ENCODE measurements around the gene GOLGA8M.
"Not testable (repeated sequence)": the region's sequence is repeated elsewhere in the genome, so short reads cannot be mapped to it uniquely, and the experiment has no call there.

The GOLGA8M gene, protein sequence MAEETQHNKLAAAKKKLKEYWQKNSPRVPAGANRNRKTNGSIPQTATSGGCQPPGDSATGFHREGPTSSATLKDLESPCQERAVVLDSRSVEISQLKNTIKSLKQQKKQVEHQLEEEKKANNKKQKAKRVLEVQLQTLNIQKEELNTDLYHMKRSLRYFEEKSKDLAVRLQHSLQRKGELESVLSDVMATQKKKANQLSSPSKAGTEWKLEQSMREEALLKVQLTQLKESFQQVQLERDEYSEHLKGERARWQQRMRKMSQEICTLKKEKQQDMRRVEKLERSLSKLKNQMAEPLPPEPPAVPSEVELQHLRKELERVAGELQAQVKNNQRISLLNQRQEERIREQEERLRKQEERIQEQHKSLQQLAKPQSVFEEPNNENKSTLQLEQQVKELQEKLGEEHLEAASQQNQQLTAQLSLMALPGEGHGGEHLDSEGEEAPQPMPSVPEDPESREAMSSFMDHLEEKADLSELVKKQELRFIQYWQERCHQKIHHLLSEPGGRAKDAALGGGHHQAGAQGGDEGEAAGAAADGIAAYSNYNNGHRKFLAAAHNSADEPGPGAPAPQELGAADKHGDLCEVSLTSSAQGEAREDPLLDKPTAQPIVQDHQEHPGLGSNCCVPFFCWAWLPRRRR

DNA sequence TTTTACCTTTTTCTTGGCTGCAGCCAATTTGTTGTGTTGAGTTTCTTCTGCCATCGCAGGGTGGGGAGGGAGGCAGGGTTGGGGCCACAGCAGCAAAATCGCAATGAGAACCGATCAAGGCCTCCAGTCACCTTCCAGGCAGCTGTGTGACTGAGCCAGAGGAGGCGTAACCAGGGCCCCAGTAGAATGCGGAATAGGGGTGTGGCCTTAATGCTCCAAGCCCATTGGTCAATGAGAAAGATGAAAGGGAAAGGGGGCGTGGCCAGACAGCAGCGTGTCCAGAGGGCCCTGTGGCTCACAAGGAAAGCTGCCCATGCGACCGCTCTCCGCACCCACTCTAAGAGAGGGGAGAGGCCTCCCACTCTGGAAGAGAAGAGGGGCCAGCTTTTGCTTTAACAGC is at the start of gene GOLGA8M:
TSS of gene GOLGA8M (minus strand) at position 152 of the 400 bp plus-strand sequence. CDS start at position 54, 98 bp downstream.
- POLR2A ChIA-PET; H3K4me3 ChIP-seq (ENCODE audit: low read depth, low read length); CTCF ChIA-PET; DNase-seq (ENCODE audit: low read depth, low spot score): not testable (repeated sequence)

DNA sequence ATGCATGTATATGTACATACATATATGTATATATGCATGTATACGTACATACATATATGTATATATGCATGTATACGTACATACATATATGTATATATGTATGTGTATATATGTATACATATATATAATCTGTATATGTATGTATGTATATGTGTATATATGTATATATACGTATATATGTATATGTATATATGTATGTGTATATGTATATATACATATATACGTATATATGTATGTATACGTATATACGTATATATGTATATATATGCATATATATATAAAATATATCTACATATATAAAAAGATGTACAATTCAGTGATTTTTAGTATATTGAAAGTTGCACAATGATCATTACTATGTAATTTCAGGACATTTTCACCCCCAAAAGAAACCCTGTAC is 30.7 kb upstream of the GOLGA8M start:
- DNase-seq (ENCODE audit: low read depth, low spot score); H3K4me3 ChIP-seq (ENCODE audit: low read depth, low read length); POLR2A ChIA-PET; CTCF ChIA-PET: not testable (repeated sequence)

GRCh38 chr15:28738590-28739292 is 26.5 kb upstream of the GOLGA8M start:
- DNase-seq (ENCODE audit: low read depth, low spot score); POLR2A ChIA-PET; CTCF ChIA-PET: not testable (repeated sequence)
- H3K4me3 ChIP-seq (ENCODE audit: low read depth, low read length): peak overlapping the region; percentile 42

DNA sequence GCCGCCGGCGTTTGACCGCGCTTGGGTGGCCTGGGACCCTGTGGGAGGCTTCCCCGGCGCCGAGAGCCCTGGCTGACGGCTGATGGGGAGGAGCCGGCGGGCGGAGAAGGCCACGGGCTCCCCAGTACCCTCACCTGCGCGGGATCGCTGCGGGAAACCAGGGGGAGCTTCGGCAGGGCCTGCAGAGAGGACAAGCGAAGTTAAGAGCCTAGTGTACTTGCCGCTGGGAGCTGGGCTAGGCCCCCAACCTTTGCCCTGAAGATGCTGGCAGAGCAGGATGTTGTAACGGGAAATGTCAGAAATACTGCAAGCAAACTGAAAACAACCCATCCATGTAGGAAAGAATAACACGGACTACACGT is 26.0 kb upstream of the GOLGA8M start:
- DNase-seq (ENCODE audit: low read depth, low spot score); POLR2A ChIA-PET; CTCF ChIA-PET: not testable (repeated sequence)
- peak overlapping the region; percentile 42 for H3K4me3 ChIP-seq (ENCODE audit: low read depth, low read length)

DNA sequence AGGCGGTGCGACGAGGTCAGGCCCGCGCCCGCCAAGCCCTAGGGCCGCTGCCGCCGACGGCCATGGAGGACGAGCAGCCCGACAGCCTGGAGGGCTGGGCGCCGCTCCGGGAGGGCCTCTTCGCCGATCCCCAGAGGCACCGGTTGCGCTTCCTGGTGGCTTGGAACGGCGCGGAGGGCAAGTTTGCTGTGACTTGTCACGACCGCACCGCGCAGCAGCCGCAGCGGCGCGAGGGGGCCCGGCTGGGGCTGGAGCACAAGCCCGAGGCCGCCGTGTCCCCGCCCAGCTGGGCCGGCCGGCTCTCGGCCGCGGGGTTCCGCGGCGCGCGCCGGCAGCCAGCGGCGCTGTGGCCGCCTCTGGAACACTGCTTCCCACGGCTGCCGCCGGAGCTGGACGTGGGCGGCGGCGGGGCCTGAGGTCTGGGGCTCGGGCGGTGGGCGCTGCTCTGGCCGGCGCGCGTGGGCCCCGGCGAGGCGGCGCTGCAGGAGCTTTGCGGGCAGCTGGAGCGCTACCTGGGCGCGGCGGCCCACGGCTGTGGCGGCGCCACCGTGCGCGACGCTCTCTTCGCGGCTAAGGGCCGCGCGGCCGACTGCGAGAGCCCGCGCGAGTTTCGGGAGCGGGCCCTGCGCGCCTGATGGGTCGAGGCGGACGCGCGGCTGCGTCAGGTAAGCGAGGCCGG is 25.4 kb upstream of the GOLGA8M start:
- DNase-seq (ENCODE audit: low read depth, low spot score); CTCF ChIA-PET; POLR2A ChIA-PET: not testable (repeated sequence)
- peak overlapping the region; percentile 48 for H3K4me3 ChIP-seq (ENCODE audit: low read depth, low read length)

DNA sequence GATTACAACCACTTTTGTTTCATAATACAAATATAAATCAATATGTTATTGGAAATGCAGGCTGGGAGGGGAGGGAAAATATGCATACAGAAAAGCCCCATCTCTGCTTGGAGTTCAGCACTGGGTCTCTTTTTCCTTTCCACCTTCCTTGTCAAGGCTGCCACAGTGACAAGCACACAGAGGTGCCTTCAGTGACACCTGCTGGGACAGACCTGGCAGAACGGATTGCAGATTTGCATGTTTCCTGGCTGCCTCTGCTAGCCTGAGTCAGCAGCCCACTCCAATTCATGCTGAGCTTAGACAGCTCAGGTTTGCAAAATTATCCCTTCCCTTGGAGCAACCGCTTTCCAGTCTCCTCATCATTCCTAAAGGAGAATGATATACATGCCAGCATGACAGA is 15.8 kb upstream of the GOLGA8M start:
- H3K4me3 ChIP-seq (ENCODE audit: low read depth, low read length); DNase-seq (ENCODE audit: low read depth, low spot score); CTCF ChIA-PET; POLR2A ChIA-PET: not testable (repeated sequence)

DNA sequence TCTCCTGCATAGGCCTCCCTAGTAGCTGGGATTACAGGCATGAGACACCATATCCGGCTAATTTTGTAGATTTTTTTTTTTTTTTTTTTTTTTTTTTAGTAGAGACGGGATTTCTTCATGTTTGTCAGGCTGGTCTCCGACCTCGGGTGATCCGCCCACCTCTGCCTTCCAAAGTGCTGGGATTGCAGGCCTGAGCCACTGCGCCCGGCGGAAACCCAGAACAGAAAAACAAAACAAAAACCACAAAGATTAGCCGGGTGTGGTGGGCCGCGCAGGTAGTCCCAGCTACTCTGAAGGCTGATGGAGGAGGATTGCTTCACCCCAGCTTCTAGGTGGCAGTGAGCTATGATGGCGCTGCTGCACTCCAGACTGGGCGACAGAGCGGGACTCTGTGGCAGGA is 14.8 kb upstream of the GOLGA8M start:
- DNase-seq (ENCODE audit: low read depth, low spot score); POLR2A ChIA-PET; CTCF ChIA-PET; H3K4me3 ChIP-seq (ENCODE audit: low read depth, low read length): not testable (repeated sequence)

DNA sequence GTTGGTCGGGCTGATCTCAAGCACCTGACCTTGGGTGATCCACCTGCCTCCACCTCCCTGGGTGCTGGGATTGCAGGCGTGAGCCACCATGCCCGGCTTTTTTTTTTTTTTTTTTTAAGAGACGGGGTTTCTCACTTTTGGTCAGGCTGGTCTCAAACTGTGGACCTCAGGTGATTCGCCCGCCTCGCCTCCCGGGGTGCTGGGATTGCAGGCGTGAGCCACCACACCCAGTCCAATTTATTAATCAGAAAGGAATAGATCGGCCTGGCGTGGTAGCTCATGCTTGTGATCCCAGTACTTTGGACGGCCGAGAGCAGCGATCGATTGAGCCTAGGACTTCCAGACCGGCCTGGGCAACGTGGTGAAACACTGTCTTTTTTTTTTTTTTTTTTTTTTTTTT is 13.9 kb upstream of the GOLGA8M start:
- no peak for DNase-seq (ENCODE audit: low read depth, low spot score)
- CTCF ChIA-PET: no interaction called here
- H3K4me3 ChIP-seq (ENCODE audit: low read depth, low read length): no peak overlapping the region
- TF ChIP-seq, protein P1, sequence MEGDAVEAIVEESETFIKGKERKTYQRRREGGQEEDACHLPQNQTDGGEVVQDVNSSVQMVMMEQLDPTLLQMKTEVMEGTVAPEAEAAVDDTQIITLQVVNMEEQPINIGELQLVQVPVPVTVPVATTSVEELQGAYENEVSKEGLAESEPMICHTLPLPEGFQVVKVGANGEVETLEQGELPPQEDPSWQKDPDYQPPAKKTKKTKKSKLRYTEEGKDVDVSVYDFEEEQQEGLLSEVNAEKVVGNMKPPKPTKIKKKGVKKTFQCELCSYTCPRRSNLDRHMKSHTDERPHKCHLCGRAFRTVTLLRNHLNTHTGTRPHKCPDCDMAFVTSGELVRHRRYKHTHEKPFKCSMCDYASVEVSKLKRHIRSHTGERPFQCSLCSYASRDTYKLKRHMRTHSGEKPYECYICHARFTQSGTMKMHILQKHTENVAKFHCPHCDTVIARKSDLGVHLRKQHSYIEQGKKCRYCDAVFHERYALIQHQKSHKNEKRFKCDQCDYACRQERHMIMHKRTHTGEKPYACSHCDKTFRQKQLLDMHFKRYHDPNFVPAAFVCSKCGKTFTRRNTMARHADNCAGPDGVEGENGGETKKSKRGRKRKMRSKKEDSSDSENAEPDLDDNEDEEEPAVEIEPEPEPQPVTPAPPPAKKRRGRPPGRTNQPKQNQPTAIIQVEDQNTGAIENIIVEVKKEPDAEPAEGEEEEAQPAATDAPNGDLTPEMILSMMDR (IDR thresholded peaks at IDR 0.05; ENCODE audit: insufficient read depth, low read length, missing control alignments): no peak
- POLR2A ChIA-PET: no interaction called here

GRCh38 chr15:28725556-28725955 is 13.3 kb upstream of the GOLGA8M start:
- POLR2A ChIA-PET: no interaction called here

GRCh38 chr15:28723986-28724385 is 11.8 kb upstream of the GOLGA8M start:
- CTCF ChIA-PET; DNase-seq (ENCODE audit: low read depth, low spot score); H3K4me3 ChIP-seq (ENCODE audit: low read depth, low read length); POLR2A ChIA-PET: not testable (repeated sequence)

More at GRCh38 chr15:28725556-28725955, 13.3 kb upstream of the GOLGA8M start:
- CTCF ChIA-PET: no interaction called here
- DNase-seq (ENCODE audit: low read depth, low spot score): no peak
- no peak overlapping the region for H3K4me3 ChIP-seq (ENCODE audit: low read depth, low read length)
- TF ChIP-seq, protein P1 (IDR thresholded peaks at IDR 0.05; ENCODE audit: insufficient read depth, low read length, missing control alignments): no peak

GRCh38 chr15:28719626-28720025 is 7.4 kb upstream of the GOLGA8M start:
- POLR2A ChIA-PET; CTCF ChIA-PET; H3K4me3 ChIP-seq (ENCODE audit: low read depth, low read length); DNase-seq (ENCODE audit: low read depth, low spot score): not testable (repeated sequence)

DNA sequence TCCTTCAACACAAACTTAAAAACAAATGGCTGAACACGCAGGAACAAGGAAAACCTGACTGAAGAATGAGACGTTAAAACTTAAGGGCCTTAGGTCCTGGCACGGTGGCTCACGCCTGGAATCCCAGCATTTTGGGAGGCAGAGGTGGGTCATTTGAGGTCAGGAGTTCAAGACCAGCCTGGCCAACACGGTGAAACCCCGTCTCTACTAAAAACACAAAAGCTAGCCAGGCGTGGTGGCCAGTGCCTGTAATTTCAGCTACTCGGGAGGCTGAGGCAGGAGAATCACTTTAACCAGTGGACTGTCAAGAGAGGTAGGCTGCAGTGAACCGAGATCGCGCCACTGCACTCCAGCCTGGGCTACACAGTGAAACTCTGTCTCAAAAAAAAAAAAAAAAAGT is 6.4 kb upstream of the GOLGA8M start:
- CTCF ChIA-PET; DNase-seq (ENCODE audit: low read depth, low spot score); POLR2A ChIA-PET; H3K4me3 ChIP-seq (ENCODE audit: low read depth, low read length): not testable (repeated sequence)

GRCh38 chr15:28714176-28714575 is 2.0 kb upstream of the GOLGA8M start:
- POLR2A ChIA-PET; H3K4me3 ChIP-seq (ENCODE audit: low read depth, low read length); DNase-seq (ENCODE audit: low read depth, low spot score); CTCF ChIA-PET: not testable (repeated sequence)

GRCh38 chr15:28703927-28704326 is 8.3 kb downstream of the GOLGA8M start:
- DNase-seq (ENCODE audit: low read depth, low spot score); POLR2A ChIA-PET; H3K4me3 ChIP-seq (ENCODE audit: low read depth, low read length); CTCF ChIA-PET: not testable (repeated sequence)
